ENCODE results near the gene OST4. TPM values are rescaled to one million over a fixed set of nuclear protein-coding genes. Genes with fewer than 3 reads are reported as not detected.

Gene OST4
- polyA plus RNA-seq, 1 donor, result 202 TPM

DNA sequence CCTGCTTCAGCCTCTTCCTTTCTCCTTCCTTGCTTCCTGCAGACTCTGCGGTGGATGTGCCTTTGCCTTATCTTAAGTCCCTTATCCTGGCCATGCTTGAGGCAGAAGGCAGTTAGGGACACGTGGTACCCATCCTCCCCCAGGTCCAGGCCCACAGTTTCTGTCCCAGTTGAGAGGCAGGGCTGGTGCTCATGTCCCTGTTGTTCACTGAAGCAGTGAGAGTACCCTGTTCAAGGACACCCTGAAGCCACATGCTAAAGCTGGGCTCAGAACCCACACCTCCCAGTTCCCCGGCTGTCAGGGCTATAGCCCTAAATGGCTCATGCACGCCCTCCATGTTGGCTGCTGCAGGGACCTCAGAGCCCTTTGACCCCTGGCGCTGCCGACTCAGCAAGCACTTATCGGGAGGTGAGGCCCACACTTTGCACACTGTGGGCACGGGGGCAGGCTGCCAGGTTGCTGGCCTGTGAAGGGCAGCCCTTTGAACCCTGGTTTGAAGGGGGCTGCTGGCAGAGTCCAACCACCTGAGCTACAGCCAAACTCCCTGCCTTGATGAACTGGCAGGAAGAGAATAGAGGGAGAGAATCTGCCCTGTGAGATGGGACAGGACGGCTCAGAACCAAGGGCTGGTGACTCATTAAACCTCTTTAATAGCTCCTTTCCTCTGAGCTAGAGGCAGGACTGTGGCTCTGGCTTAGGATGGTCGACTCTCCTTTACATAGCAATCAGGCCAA, 21.4 kb upstream of the OST4 start:
- DNase-seq, result no peak

DNA sequence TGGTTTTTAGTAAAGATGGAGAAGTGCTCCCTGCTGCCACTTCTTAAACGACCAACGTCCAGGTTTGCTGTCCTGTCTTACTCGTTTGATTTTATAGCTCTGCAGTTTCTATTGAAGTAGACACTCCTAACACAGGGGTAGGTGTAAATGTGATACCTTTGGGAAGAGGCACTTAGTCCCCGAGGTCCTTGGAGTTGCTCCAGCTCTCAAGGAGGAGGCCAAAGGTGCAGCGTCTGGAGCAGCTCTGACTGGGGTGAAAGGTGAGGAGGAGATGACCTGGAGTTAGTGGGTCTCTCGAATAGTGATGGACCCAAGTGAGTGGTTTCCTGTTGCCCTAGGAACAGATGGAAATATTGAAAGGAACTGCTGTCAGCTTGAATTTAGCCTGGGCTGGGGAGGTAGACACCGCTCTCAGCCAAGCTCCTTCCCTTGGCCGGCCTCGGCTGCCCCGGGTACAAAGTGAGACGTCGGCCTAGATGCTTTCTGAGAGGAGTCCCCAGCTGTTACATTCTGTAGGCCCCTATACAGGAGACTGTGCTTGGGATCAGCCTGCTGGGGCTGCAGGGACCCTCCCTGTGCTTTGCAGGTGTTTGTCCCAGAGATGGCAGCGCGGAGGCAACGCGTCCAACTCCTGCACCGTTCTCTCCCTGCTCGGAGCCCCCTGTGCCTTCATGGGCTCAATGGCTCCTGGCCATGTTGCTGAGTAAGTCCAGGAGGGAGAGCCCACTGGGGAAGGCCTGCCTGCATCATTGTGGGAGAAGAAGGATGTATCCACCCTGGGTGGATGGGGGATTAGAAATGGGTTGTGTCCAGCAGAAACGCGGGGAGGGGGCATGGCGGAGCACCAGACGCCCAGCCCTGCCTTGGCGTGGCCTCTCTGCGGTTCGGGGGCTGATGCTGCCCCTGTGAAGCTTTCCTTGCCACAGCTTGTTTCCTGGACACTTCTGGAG, 20.6 kb upstream of the OST4 start:
- no peak for DNase-seq

DNA sequence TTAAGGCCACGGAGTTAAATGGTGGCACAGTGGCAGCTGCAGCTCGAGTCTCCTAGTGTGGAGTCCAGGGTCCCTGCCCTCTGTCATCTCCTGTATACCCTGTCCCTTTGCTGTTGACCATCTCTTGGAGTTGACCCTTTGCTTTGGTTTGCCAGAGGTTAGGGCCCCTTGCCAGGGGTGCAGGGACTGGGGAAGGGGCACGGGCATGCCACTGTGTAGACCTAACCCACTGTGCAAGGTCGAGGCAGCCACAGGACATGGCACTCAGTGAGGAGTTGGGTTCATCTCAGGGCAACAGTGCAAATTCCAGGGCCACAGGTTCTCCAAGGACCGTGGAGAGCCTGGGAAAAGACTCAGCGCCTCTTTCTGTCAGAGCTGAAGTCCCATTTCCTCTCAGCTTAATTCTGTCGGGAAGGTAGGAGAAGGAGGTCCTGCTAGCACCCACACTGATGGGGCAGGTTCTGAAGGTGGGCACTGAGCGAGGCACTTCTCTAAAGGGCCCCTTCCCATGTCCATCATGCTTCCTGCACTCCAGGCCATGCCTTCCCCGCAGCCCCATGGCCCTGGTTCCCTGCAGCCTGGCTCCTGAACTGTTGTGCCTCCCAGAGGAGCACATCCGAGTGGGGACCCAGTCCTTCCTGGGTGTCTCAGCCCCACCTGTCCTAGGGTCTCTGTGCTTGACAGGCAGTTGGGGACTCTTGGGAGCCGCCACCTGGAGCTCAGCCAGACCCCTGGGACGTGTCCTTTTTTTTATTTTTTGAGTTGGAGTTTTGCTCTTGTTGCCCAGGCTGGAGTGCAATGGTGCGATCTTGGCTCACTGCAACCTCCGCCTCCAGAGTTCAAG, 17.9 kb upstream of the OST4 start:
- no peak for DNase-seq

DNA sequence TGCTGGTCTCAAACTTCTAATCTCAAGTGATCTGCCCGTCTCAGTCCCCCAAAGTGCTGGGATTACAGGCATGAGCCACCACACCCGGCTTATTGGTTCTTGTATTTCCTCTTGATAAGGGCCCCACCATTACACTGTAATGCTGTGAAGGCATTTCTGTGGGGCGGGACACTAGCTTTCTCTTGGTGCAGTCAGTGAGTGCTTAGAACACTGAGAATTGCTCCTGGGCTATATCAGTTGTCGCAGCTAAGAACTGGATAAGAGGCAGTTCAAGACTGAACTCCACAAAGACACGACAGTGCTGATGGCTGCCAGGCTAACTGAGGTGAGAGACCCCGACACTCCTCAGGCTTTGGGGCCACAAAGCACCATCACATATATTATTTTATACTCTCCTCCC, 17.2 kb upstream of the OST4 start:
- DNase-seq, result no peak

DNA sequence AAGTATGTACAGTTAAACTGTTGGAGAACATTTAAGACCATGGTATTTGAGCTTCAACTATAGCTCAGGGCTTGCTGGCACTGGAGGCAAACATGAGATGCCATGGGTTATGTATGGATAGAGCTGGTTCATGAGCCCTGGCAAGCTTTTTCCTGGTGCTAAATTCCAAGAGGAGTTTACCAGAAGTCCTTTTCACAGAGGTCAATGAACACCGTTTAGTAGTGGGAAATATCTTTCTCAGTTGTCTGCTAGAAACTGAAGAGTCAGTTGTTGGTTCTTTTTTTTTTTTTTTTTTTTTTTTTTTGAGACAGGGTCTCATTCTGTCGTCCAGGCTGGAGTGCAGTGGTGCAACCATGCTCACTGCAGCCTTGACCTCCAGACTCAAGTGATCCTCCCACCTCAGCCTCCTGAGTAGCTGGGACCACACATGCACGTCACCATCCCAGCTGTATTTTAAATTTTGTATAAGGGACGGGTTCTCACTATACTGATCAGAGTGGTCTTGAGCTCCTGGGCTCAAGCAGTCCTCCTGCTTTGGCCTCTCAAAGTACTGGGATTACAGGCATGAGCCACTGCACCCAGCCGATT, 16.5 kb upstream of the OST4 start:
- no peak for DNase-seq

DNA sequence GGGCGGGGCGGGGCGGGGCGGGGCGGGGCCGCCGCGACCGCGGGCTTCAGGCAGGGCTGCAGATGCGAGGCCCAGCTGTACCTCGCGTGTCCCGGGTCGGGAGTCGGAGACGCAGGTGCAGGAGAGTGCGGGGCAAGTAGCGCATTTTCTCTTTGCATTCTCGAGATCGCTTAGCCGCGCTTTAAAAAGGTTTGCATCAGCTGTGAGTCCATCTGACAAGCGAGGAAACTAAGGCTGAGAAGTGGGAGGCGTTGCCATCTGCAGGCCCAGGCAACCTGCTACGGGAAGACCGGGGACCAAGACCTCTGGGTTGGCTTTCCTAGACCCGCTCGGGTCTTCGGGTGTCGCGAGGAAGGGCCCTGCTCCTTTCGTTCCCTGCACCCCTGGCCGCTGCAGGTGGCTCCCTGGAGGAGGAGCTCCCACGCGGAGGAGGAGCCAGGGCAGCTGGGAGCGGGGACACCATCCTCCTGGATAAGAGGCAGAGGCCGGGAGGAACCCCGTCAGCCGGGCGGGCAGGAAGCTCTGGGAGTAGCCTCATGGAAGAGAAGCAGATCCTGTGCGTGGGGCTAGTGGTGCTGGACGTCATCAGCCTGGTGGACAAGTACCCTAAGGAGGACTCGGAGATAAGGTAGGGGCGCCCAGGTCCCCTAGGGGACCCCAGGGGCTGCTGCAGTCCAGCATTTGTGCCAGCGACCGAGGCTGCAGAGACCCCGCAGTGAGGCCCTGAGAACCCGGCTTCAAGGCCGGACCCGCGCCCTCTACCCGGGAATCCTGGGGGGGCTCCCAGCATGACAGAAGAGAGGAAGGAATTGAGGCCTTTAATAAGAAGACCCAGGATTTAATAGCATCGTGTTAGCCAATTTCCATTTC, 15.5 kb upstream of the OST4 start, which contains the start of gene KHK:
Gene KHK (plus strand): TSS at position 49 of the 870 bp plus-strand sequence. CDS start 488 bp downstream, at position 537.
- DNase-seq, result no peak

DNA sequence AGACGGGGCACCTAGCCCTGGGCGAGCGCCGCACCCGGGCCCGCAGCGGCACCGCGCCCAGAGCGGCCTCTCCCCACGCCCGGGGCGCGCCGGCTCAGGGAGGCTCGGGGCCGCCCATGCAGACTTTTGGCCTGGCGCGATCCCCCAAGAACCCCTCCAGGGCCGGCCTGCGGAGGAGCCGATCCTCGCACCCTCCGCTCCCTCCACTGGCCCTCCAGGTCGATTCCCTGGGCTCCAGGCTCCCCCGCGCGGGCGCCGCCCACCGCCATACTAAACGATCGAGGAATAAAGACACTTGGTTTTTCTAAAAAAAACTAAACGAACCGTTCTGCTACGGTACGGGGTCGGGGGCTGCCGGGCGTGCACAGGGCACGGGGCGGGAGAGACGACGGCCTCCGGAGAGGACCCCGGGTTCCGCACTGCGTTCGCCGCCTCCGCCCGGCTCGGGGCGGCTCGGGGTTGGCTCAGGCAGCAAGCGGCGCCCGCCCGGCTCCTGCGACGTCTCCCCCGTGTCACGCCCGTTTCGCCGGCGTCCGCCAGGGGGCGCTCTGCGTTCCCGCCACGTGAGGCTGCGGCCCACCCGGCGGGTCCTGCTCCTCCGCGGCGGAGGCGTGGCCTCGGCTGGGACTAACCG, 14.8 kb upstream of the OST4 start:
- peak; percentile 94 for DNase-seq

DNA sequence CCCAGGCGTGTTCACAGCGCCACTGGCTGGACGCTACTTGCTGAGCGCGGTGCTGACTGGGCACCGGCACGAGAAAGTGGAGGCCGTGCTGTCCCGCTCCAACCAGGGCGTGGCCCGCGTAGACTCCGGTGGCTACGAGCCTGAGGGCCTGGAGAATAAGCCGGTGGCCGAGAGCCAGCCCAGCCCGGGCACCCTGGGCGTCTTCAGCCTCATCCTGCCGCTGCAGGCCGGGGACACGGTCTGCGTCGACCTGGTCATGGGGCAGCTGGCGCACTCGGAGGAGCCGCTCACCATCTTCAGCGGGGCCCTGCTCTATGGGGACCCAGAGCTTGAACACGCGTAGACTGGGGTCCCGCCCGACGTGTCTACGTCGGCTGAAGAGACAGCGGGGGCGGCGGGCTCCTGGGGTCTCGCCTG, 14.2 kb upstream of the OST4 start:
- DNase-seq, result peak; percentile 58

DNA sequence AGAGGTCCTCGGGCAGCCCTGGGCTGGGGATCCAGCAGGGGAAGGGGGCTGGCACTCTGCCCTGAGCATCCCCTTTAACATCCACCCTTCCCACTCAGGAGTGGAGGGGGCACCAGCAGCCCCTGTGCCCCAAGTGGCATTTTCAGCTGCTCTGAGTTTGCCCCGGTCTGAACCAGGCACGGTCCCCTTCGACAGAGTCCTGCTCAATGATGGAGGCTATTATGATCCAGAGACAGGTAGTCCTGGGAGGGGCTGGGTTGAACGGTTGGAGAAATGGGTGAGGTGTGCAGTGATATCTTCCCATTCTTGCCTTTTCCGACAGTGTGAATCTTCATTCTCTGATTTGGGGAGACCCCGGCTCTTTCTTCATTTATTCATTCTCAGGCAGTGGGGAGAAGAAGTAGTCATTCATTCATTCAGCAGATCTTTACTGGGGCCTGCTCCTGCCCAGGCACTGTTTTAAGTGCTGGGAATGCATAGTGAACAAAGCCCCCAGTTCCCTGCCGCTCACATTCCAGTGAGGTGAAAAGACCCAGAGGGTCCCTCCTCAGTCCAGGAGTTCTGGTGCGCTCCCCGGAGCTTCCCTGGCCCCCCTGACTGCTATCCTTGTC, 13.7 kb upstream of the OST4 start:
- DNase-seq, result no peak

DNA sequence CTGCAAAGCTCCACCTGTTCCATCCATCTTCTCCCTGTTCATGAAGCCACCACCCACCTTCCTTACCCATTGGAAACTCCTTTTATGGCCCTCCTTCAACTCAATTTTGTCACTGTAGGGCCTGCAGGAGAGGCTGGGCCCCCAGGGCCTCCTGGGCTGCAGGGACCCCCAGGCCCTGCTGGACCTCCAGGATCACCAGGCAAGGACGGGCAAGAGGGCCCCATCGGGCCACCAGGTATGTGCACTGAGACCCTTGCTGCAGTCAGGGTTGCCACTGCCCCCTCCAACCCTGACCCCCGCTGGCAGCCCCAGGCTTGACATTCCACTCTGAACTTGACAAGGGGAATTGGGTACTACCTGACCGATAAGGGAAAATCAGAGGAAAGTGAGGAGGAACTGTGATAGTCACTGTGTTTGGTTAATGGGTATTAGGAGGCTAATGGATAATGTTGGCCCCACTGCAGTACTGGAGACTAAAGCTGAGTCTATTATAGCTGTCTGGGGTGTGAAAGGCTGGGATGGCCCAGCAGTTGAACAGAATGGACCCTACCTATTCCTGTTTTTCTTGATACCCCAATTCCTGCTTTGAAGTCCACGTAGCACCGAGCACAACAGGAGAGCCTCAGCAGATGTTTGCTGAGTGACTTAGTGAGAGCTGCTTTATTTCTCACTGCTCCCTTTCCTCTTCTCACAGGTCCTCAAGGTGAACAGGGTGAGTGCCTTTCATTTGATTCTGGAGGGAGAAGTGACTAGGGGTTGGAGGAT, 13.0 kb upstream of the OST4 start:
- no peak for DNase-seq

DNA sequence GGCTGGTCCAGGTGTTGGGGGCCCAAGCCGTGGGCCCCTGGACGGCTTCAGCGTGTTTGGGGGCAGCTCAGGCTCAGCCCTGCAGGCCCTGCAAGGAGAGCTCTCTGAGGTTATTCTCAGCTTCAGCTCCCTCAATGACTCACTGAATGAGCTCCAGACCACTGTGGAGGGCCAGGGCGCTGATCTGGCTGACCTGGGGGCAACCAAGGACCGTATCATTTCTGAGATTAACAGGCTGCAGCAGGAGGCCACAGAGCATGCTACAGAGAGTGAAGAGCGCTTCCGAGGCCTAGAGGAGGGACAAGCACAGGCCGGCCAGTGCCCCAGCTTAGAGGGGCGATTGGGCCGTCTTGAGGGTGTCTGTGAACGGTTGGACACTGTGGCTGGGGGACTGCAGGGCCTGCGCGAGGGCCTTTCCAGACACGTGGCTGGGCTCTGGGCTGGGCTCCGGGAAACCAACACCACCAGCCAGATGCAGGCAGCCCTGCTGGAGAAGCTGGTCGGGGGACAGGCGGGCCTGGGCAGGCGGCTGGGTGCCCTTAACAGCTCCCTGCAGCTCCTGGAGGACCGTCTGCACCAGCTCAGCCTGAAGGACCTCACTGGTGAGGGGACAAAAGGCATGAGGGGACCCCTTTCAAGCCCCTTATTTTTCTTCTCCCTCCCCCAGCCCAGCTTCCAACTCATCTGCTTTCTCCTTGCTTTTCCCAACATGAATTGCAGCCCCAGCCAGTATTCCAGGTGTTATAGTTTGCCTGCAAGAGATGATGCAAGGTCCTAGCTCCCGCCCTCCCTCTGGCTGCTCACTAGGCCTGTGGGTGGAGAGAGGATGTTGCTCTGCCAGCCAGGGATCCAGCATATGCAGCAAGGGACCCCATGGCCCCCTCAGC, 12.2 kb upstream of the OST4 start:
- no peak for DNase-seq

DNA sequence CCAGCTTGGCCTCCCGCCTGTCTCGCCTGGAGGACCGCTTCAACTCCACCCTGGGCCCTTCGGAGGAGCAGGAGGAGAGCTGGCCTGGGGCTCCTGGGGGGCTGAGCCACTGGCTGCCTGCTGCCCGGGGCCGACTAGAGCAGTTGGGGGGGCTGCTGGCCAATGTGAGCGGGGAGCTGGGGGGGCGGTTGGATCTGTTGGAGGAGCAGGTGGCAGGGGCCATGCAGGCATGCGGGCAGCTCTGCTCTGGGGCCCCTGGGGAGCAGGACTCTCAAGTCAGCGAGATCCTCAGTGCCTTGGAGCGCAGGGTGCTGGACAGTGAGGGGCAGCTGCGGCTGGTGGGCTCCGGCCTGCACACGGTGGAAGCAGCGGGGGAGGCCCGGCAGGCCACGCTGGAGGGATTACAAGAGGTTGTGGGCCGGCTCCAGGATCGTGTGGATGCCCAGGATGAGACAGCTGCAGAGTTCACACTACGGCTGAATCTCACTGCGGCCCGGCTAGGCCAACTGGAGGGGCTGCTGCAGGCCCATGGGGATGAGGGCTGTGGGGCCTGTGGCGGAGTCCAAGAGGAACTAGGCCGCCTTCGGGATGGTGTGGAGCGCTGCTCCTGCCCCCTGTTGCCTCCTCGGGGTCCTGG, 11.4 kb upstream of the OST4 start:
- DNase-seq, result no peak

DNA sequence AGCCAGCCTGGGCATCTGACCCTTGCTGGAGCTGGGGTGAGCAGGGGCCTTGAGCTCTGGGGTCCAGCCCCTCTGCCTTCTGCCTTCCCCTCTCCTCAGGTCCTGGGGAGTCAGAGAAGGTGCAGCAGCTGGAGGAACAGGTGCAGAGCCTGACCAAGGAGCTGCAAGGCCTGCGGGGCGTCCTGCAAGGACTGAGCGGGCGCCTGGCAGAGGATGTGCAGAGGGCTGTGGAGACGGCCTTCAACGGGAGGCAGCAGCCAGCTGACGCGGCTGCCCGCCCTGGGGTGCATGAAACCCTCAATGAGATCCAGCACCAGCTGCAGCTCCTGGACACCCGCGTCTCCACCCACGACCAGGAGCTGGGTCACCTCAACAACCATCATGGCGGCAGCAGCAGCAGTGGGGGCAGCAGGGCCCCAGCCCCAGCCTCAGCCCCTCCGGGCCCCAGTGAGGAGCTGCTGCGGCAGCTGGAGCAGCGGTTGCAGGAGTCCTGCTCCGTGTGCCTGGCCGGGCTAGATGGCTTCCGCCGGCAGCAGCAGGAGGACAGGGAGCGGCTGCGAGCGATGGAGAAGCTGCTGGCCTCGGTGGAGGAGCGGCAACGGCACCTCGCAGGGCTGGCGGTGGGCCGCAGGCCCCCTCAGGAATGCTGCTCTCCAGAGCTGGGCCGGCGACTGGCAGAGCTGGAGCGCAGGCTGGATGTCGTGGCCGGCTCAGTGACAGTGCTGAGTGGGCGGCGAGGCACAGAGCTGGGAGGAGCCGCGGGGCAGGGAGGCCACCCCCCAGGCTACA, 10.7 kb upstream of the OST4 start:
- DNase-seq, result no peak

DNA sequence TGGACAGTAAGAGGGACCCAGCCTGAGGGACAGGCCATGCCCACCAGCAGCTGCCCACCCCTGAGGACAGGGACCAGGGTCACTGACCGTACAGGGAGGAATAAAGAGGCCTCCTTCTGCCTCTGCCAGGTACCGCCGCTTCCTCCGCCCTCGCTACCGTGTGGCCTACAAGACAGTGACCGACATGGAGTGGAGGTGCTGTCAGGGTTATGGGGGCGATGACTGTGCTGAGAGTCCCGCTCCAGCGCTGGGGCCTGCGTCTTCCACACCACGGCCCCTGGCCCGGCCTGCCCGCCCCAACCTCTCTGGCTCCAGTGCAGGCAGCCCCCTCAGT, 9.1 kb upstream of the OST4 start:
- no peak for DNase-seq

DNA sequence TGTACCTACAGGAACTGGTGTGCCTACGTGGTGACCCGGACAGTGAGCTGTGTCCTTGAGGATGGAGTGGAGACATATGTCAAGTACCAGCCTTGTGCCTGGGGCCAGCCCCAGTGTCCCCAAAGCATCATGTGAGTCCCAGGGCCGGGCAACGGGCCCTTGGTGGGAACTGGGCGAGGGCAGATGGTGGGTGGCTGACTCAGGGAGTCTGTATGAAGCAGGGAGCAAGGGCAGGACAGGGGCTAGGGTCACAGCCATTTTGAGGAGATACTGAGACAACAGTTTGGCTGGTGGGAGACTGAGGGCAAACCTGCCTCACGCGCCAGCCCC, 8.7 kb upstream of the OST4 start:
- DNase-seq, result no peak

DNA sequence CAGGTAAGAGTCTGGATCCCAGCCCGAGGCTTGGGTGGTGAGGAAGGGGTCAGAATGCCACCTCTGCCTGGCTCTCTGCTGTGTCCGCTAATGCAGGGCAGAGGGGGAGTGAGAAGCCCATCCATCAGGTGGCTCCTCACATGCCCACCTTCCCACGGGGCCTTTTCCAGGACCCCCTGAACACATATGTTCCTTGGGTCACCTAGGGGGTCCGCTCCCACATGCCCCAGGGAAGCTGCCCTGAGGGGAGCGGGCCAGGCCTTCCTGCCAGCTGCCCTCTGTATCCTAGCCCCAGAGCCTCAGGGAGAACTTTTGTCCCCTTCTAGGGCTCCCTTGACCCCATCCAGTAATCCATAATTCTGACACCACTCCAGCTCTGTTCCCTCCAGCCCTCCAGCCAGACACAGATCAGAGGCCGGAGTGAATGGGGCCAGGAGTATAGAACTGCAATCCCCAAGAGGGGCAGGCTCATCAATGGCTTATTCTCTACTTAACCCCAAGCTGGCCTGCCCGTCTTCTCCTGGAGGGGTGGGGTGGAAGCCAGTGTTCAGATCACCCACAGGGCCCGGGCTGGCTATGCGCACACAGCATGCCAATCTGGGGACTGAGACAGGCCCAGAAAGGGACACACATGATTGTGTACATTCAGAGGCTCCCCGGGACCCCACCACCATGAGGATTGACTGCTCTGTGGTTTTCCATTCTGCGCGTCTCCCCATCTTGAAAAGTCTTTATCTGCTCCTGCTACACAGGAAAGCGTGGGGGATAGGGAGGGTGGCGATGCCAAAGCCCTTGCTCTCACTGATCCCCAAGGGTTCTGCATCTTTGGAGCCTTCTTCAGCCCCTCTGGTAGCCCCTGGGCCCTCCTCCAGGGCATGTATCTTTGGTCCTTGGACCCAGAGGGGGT, 8.0 kb upstream of the OST4 start:
- no peak for DNase-seq
